Activated CD8-positive, alpha-beta memory T cell treated with anti-CD3 and anti-CD28 coated beads, Interleukin-2, amount 10 ng/mL, durations not matched to agents 7 days and 5 days (primary cell): ENCODE data around the gene PPP1R13B. TPM values are rescaled to one million over a fixed set of nuclear protein-coding genes. Genes with fewer than 3 reads are reported as not detected.

ENCODE experiments used
- ATAC-seq: fragments of 150-1000 bp; cut with Tn5 transposase; one replicate; pipeline ENCODE4 v1.10.0; 2021; ENCODE audit warnings: moderate library complexity
- CTCF ChIA-PET: fragments of 350-600 bp; sonication (Branson Sonifier 250); formaldehyde crosslinking; loops from one replicate; lab custom pipeline; 2021; ENCODE audit warnings: antibody characterized with exemption; lab: Charles Lee
- DNase-seq: peaks from one replicate; pipeline ENCODE4 v3.0.0-alpha.2; 2020
- H3K27ac Mint-ChIP-seq: one replicate; pipeline ENCODE4 v1.8.0; 2021; ENCODE audit warnings: mild to moderate bottlenecking, mixed read lengths
- H3K27me3 Mint-ChIP-seq: one replicate; pipeline ENCODE4 v1.8.0; 2021; ENCODE audit warnings: mixed read lengths
- H3K36me3 Mint-ChIP-seq: one replicate; pipeline ENCODE4 v1.8.0; 2021; ENCODE audit warnings: mild to moderate bottlenecking, mixed read lengths
- H3K4me1 Mint-ChIP-seq: one replicate; pipeline ENCODE4 v1.8.0; 2021; ENCODE audit warnings: mixed read lengths
- H3K4me3 Mint-ChIP-seq: one replicate; pipeline ENCODE4 v1.8.0; 2021; ENCODE audit warnings: mild to moderate bottlenecking, moderate library complexity, mixed read lengths
- H3K9me3 Mint-ChIP-seq: one replicate; pipeline ENCODE4 v1.8.0; 2022; ENCODE audit warnings: low read depth, mixed read lengths
- total RNA-seq, 2 experiments: library from RNA; stranded (reverse); gene quantifications; one replicate each; pipeline ENCODE4 v1.2.3, GENCODE V29; 2021

The PPP1R13B gene
- total RNA-seq, 2 experiments from 2014 or later, result 8.6 to 11.7 TPM

DNA sequence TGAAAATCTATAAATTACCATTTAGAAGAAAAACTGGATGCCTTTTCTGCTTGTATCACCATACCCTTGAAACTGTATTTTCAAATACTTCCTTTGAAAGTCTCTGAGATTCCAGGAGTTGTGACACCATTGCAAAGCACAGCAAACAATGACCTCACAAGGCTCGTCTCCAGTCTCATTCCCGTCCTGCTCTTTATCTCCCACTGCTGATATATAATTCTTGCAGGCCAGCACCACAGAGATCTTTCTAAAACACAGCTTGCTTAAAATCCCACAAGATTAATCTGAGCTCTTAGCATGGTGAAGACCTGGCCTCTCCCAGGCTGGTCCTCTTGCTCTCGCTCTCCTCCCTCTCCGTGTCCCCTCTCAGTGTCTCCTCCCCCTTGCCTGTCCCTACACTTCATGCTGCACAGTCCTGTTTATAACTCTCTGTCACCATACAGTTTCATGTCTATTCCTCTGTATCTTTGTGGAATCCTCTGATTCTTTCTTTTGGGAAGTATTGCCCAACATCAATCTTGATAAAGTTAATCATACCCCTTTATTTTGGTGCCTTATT is 80.0 kb downstream of the PPP1R13B start:
- no peak overlapping the region for H3K27ac Mint-ChIP-seq
- DNase-seq (no peak), ATAC-seq (no peak)
- CTCF ChIA-PET, result no interaction called here
- no peaks in the 10 kb centered on the region for H3K27me3 Mint-ChIP-seq
- H3K4me1 Mint-ChIP-seq, result peaks cover 8% of the 10 kb centered on the region
- H3K36me3 Mint-ChIP-seq, result peaks cover 6% of the 10 kb centered on the region
- no peaks in the 10 kb centered on the region for H3K9me3 Mint-ChIP-seq
- H3K4me3 Mint-ChIP-seq, result no peak overlapping the region

DNA sequence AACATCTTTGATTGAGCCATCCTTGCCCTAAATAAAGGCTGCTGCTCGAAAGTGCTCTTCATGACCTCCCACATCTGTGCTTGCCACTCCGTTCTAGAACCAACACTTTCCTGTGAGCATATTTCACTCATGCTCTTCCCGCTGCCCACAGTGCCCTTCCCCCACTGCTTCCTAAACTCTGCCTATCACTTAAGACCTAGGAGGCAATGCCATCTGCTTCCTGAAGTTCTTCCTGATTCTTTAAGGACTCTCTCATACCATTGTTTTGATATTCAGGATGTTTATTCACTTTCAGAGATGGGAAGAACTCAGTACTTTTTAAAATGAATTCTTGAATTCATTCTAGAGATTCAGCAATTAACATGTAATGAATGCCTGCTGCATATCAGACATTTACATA is 81.8 kb downstream of the PPP1R13B start:
- Mint-ChIP-seq H3K4me1 (peaks cover 8% of the 10 kb centered on the region), H3K27ac (no peak overlapping the region), H3K9me3 (no peaks in the 10 kb centered on the region), H3K36me3 (no peaks in the 10 kb centered on the region), H3K4me3 (no peak overlapping the region), H3K27me3 (no peaks in the 10 kb centered on the region)
- CTCF ChIA-PET, result interaction anchor here (1.3 kb wide), 1 partner anchor 145 kb away, joined by 3 read pairs; no protein-coding TSS in a partner anchor
- ATAC-seq (no peak), DNase-seq (no peak)

- CTCF ChIA-PET, result interaction anchor here (1.3 kb wide), 1 partner anchor 45 kb away, joined by 6 read pairs; no protein-coding TSS in a partner anchor
- no peaks in the 10 kb centered on the region for H3K9me3 Mint-ChIP-seq
- H3K27ac Mint-ChIP-seq, result no peak overlapping the region
- no peaks in the 10 kb centered on the region for H3K27me3 Mint-ChIP-seq
- H3K4me1 Mint-ChIP-seq, result peaks cover 8% of the 10 kb centered on the region
- ATAC-seq (peak; percentile 27), DNase-seq (no peak)
- no peaks in the 10 kb centered on the region for H3K36me3 Mint-ChIP-seq
- no peak overlapping the region for H3K4me3 Mint-ChIP-seq
These were observed 83.5 kb downstream of the PPP1R13B start for GRCh38 chr14:103763730-103764488.

- Mint-ChIP-seq H3K4me1 (peaks cover 8% of the 10 kb centered on the region), H3K36me3 (no peaks in the 10 kb centered on the region), H3K9me3 (no peaks in the 10 kb centered on the region), H3K27me3 (no peaks in the 10 kb centered on the region), H3K4me3 (no peak overlapping the region), H3K27ac (no peak overlapping the region)
- CTCF ChIA-PET, result no interaction called here
- no peak for ATAC-seq
- DNase-seq, result no peak
These were observed 84.8 kb downstream of the PPP1R13B start for GRCh38 chr14:103762541-103762940.

GRCh38 chr14:103762036-103762435 is 85.3 kb downstream of the PPP1R13B start:
- Mint-ChIP-seq H3K36me3 (no peaks in the 10 kb centered on the region), H3K4me1 (peaks cover 8% of the 10 kb centered on the region), H3K27me3 (no peaks in the 10 kb centered on the region), H3K4me3 (no peak overlapping the region), H3K27ac (no peak overlapping the region), H3K9me3 (no peaks in the 10 kb centered on the region)
- ATAC-seq, result no peak
- CTCF ChIA-PET, result no interaction called here
- DNase-seq, result no peak

DNA sequence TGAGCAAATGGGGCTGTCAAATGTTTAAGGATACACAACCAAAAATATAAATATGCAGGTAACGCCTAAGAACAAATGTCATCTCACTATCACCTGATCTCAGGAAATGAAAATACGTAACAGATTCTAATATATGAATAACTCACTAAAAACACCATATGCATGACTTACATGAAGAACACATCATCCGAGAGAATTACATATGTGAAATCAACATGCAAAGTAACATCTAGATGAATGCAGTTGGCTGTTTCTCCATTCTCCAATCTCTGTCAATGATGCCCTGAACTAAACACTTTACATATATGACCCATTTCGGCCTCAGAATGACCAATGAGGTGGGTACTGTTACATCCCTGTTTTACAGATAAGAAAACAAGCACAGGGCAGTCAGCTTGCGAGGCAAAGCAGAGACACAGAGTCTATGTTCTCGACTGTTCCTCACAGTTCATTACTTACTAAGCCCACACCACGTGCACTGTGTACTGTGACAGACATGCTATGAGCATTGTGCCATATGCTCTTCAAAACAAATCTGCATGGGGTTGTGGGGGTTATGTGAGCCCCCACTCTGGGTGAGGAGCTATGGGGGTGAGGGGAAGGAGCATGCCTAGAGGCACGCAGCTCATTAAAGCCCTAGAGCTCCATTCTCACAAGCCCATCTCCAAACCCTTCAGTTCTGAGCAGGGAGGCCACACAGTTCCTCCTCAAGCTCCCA is 89.2 kb downstream of the PPP1R13B start:
- H3K4me1 Mint-ChIP-seq, result no peaks in the 10 kb centered on the region
- no peaks in the 10 kb centered on the region for H3K36me3 Mint-ChIP-seq
- ATAC-seq, result no peak
- CTCF ChIA-PET, result no interaction called here
- H3K9me3 Mint-ChIP-seq, result no peaks in the 10 kb centered on the region
- no peak overlapping the region for H3K4me3 Mint-ChIP-seq
- H3K27ac Mint-ChIP-seq, result no peak overlapping the region
- no peaks in the 10 kb centered on the region for H3K27me3 Mint-ChIP-seq
- no peak for DNase-seq

DNA sequence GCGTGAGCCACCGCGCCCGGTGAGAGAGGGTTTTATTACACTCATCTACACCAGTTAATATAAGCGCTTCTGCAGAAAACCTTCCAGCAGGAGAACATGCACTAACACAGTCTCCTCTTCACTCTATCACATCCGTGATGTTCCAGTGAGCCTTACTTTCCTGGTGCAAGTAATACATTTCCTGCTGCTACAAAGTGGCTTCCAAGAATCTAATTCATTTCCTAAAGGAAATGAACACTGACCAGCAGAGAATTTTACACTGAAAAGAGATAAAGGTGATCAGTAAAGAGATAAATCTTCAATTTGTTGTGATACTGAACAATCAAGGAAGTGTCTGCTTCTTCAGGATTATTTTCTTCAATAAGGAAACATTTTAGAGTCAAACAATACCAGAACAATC is 92.3 kb downstream of the PPP1R13B start:
- CTCF ChIA-PET, result interaction anchor here (0.7 to 1.1 kb wide), 2 partner anchors 11 to 19 kb away, joined by 3 to 5 read pairs; no protein-coding TSS in a partner anchor
- Mint-ChIP-seq H3K27ac (no peak overlapping the region), H3K9me3 (no peaks in the 10 kb centered on the region), H3K4me3 (no peak overlapping the region), H3K27me3 (no peaks in the 10 kb centered on the region), H3K4me1 (no peaks in the 10 kb centered on the region), H3K36me3 (no peaks in the 10 kb centered on the region)
- DNase-seq (no peak), ATAC-seq (no peak)

GRCh38 chr14:103753774-103754173 is 93.6 kb downstream of the PPP1R13B start:
- H3K4me1 Mint-ChIP-seq, result peaks cover 8% of the 10 kb centered on the region
- CTCF ChIA-PET, result interaction anchor here (0.9 kb wide), 1 partner anchor 52 kb away, joined by 3 read pairs; no protein-coding TSS in a partner anchor
- H3K27me3 Mint-ChIP-seq, result no peaks in the 10 kb centered on the region
- H3K9me3 Mint-ChIP-seq, result no peaks in the 10 kb centered on the region
- DNase-seq (no peak), ATAC-seq (no peak)
- no peak overlapping the region for H3K27ac Mint-ChIP-seq
- H3K36me3 Mint-ChIP-seq, result no peaks in the 10 kb centered on the region
- H3K4me3 Mint-ChIP-seq, result no peak overlapping the region

DNA sequence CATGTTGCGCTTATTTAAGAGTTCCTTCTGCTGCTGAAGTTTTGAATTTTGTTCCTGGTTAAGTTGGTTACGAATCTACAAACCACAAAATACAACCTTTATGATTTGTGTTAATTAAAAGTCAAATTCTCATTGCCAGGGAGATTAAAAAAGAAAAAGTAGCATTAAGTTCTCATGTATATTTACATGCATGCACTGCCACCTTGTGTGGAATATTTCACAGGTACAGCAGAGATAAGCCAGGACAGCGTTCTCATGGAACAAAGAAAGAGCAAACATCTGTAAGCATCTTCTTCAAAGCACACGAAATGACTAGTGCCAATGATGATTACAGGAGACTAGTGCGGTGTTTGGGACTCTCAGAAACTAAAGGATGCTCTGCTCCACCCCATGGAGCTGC is 97.5 kb downstream of the PPP1R13B start:
- ATAC-seq, result no peak
- Mint-ChIP-seq H3K9me3 (no peaks in the 10 kb centered on the region), H3K27ac (no peak overlapping the region), H3K27me3 (no peaks in the 10 kb centered on the region), H3K4me3 (no peak overlapping the region), H3K36me3 (no peaks in the 10 kb centered on the region), H3K4me1 (peaks cover 20% of the 10 kb centered on the region)
- CTCF ChIA-PET, result no interaction called here
- no peak for DNase-seq

DNA sequence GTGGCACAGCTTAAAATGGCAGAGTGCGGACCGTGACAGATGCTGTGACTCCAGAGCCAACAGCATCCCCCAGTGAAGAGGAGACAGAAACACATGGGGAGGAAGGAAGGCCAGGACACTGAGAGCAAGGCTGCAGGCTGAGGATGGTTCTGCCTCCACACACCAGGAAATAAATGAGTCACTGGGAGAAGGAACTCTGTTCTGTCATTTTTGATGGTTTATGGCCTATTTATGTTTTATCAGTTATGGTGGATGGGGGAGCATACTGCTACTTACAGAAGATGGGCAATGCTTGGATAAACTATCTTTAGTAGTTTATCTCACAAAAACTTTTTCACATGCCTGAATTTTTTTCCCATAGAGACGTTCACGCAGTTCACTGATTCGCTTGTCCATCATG is 97.9 kb downstream of the PPP1R13B start:
- H3K27ac Mint-ChIP-seq, result no peak overlapping the region
- CTCF ChIA-PET, result interaction anchor here (1.4 kb wide), 1 partner anchor 35 kb away, joined by 3 read pairs; no protein-coding TSS in a partner anchor
- H3K9me3 Mint-ChIP-seq, result no peaks in the 10 kb centered on the region
- no peaks in the 10 kb centered on the region for H3K27me3 Mint-ChIP-seq
- no peak overlapping the region for H3K4me3 Mint-ChIP-seq
- DNase-seq, result no peak
- no peaks in the 10 kb centered on the region for H3K36me3 Mint-ChIP-seq
- no peak for ATAC-seq
- H3K4me1 Mint-ChIP-seq, result peaks cover 20% of the 10 kb centered on the region

GRCh38 chr14:103748534-103748857 is 98.9 kb downstream of the PPP1R13B start:
- Mint-ChIP-seq H3K27me3 (no peaks in the 10 kb centered on the region), H3K4me1 (peaks cover 20% of the 10 kb centered on the region), H3K36me3 (no peaks in the 10 kb centered on the region), H3K9me3 (no peaks in the 10 kb centered on the region), H3K27ac (peak overlapping the region; percentile 40), H3K4me3 (no peak overlapping the region)
- DNase-seq, result peak; percentile 85
- CTCF ChIA-PET, result interaction anchor here (1.0 to 1.4 kb wide), 2 partner anchors 34 to 60 kb away, joined by 3 read pairs; no protein-coding TSS in a partner anchor
- ATAC-seq, result peak; percentile 99

DNA sequence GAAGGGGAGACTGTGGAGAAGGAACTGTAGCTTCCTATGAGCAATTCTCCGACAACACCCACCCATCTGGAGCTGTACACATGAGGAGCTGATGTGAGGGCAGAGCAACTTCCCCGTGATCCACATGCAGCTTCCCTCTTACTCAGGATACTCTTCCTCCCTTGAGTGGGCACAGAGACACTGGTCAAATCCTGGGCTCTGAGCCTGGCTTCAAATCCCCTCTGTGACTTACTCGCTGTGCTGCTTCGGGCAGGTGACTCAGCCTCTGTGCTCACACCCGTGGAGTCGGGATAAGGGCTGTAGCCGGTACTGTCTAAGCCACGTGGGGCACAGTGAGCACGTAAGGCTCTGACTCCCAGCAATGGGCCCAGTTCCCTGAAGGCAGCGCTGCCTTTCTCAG is 100.7 kb downstream of the PPP1R13B start:
- no peak overlapping the region for H3K4me3 Mint-ChIP-seq
- no peak for ATAC-seq
- CTCF ChIA-PET, result interaction anchor here (0.8 kb wide), 1 partner anchor 20 kb away, joined by 3 read pairs; no protein-coding TSS in a partner anchor
- no peaks in the 10 kb centered on the region for H3K36me3 Mint-ChIP-seq
- peaks cover 20% of the 10 kb centered on the region for H3K4me1 Mint-ChIP-seq
- no peaks in the 10 kb centered on the region for H3K9me3 Mint-ChIP-seq
- DNase-seq, result no peak
- H3K27ac Mint-ChIP-seq, result no peak overlapping the region
- H3K27me3 Mint-ChIP-seq, result no peaks in the 10 kb centered on the region

DNA sequence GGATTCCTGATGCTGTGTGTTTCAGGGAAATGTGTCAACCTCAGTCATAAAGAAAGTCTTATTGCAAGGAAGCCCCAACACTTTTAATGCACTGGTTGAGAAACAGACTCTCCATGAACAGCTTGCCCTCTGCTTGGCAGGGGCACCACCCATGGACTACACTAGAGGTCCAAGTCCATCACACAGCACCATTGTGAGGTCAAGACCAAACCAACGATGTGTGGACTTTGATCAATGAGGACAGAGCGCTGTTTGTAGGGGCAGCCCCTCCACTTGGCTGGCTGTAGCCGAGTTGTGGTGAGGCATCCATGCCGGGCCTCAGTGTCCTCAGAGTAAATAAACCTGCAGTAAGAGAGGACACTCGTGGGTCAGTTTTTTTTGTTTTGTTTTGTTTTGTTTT is 102.0 kb downstream of the PPP1R13B start:
- H3K9me3 Mint-ChIP-seq, result no peaks in the 10 kb centered on the region
- DNase-seq (no peak), ATAC-seq (no peak)
- H3K27me3 Mint-ChIP-seq, result no peaks in the 10 kb centered on the region
- H3K4me1 Mint-ChIP-seq, result peaks cover 20% of the 10 kb centered on the region
- no peak overlapping the region for H3K27ac Mint-ChIP-seq
- CTCF ChIA-PET, result no interaction called here
- H3K36me3 Mint-ChIP-seq, result no peaks in the 10 kb centered on the region
- no peak overlapping the region for H3K4me3 Mint-ChIP-seq
